GM23338 (cell line): Measurements from ENCODE around the gene SH3BP4. TPM values are rescaled to one million over a fixed set of nuclear protein-coding genes. Genes with fewer than 3 reads are reported as not detected.

Source experiments
- ATAC-seq: fragments of 200-7000 bp; cut with Tn5 transposase; 3 replicates; pipeline ENCODE4 v1.9.1; 2020
- DNase-seq: peaks from one replicate; pipeline ENCODE4 v3.0.0-alpha.2; 2015; ENCODE audit warnings: low spot score
- H2AFZ ChIP-seq: fragments of 200-600 bp; sonication (generic); 2 replicates; pipeline ENCODE4 v1.8.0; 2016; ENCODE audit warnings: antibody characterized with exemption, mild to moderate bottlenecking, moderate library complexity
- H3F3A ChIP-seq: fragments of 200-600 bp; sonication (generic); replicated peaks from 2 replicates; pipeline ENCODE4 v1.8.0; 2017; ENCODE audit warnings: antibody characterized with exemption, mixed run types, low read depth
- H3K27ac ChIP-seq: fragments of 200-600 bp; sonication (generic); 2 replicates; pipeline ENCODE4 v1.6.1; 2016; ENCODE audit warnings: low read depth
- H3K27me3 ChIP-seq: fragments of 200-600 bp; sonication (generic); 2 replicates; pipeline ENCODE4 v1.8.0; 2016; ENCODE audit warnings: mild to moderate bottlenecking, mixed run types, moderate library complexity; ENCODE audit not compliant: insufficient read depth
- H3K36me3 ChIP-seq: fragments of 200-600 bp; sonication (generic); 2 replicates; pipeline ENCODE4 v1.8.0; 2016; ENCODE audit warnings: mild to moderate bottlenecking; ENCODE audit not compliant: insufficient read depth
- H3K4me1 ChIP-seq: fragments of 200-600 bp; sonication (generic); 2 replicates; pipeline ENCODE4 v1.8.0; 2016; ENCODE audit warnings: mild to moderate bottlenecking, moderate library complexity; ENCODE audit not compliant: insufficient read depth
- H3K4me2 ChIP-seq: fragments of 200-600 bp; sonication (generic); 2 replicates; pipeline ENCODE4 v1.7.1; 2017; ENCODE audit warnings: mixed run types
- H3K4me3 ChIP-seq: fragments of 200-600 bp; sonication (generic); 2 replicates; pipeline ENCODE4 v1.6.1; 2016; ENCODE audit warnings: mixed run types
- H3K79me2 ChIP-seq: fragments of 200-600 bp; sonication (generic); replicated peaks from 2 replicates; pipeline ENCODE4 v1.8.0; 2017; ENCODE audit warnings: mild to moderate bottlenecking; ENCODE audit not compliant: insufficient read depth
- H3K9me2 ChIP-seq: fragments of 200-600 bp; sonication (generic); 2 replicates; pipeline ENCODE4 v1.8.0; 2017; ENCODE audit not compliant: insufficient read depth
- H4K20me1 ChIP-seq: fragments of 200-600 bp; sonication (generic); replicated peaks from 2 replicates; pipeline ENCODE4 v1.8.0; 2017; ENCODE audit warnings: mild to moderate bottlenecking; ENCODE audit not compliant: insufficient read depth
- H3K27ac Mint-ChIP-seq: 2 replicates; pipeline ENCODE4 v1.8.0; 2020; ENCODE audit warnings: inconsistent platforms, mild to moderate bottlenecking, moderate library complexity, mixed read lengths
- H3K27me3 Mint-ChIP-seq: 3 replicates; pipeline ENCODE4 v1.8.0; 2022; ENCODE audit warnings: low read depth, mild to moderate bottlenecking, moderate library complexity, mixed read lengths, inconsistent platforms; ENCODE audit not compliant: insufficient read depth, poor library complexity
- H3K36me3 Mint-ChIP-seq: 3 replicates; pipeline ENCODE4 v1.8.0; 2021; ENCODE audit warnings: low read depth, mild to moderate bottlenecking, inconsistent platforms, moderate library complexity, mixed read lengths
- H3K4me1 Mint-ChIP-seq: 3 replicates; pipeline ENCODE4 v1.8.0; 2020; ENCODE audit warnings: mild to moderate bottlenecking, inconsistent platforms, mixed read lengths
- H3K4me3 Mint-ChIP-seq: 3 replicates; pipeline ENCODE4 v1.8.0; 2021; ENCODE audit warnings: moderate library complexity, mild to moderate bottlenecking, inconsistent platforms, mixed read lengths
- H3K9me3 Mint-ChIP-seq: 3 replicates; pipeline ENCODE4 v1.8.0; 2020; ENCODE audit warnings: moderate library complexity, mild to moderate bottlenecking, inconsistent platforms, mixed read lengths
- CREB1 ChIP-seq: fragments of 250-450 bp; sonication (Bioruptor Pico); IDR thresholded peaks from 2 replicates; pipeline ENCODE4 v1.5.0; 2020; ENCODE audit warnings: low read depth, mild to moderate bottlenecking, moderate library complexity
- EZH2 ChIP-seq: fragments of 200-600 bp; sonication (generic); IDR thresholded peaks from one replicate; pipeline ENCODE4 v1.8.0; 2017; ENCODE audit warnings: antibody characterized with exemption, mild to moderate bottlenecking, low read depth; ENCODE audit not compliant: unreplicated experiment
- EZH2phosphoT487 ChIP-seq: fragments of 200-600 bp; sonication (generic); IDR thresholded peaks from one replicate; pipeline ENCODE4 v1.8.1; 2018; ENCODE audit warnings: antibody characterized with exemption; ENCODE audit not compliant: unreplicated experiment
- NANOG ChIP-seq: IDR thresholded peaks from 2 replicates; pipeline ENCODE4 v1.6.1; 2016; ENCODE audit warnings: antibody characterized with exemption, borderline replicate concordance
- STAT1 ChIP-seq: IDR thresholded peaks from one replicate; pipeline ENCODE4 v1.6.1; 2016; ENCODE audit warnings: antibody characterized with exemption; ENCODE audit not compliant: unreplicated experiment
- polyA plus RNA-seq: library from polyadenylated mRNA; unstranded; fragments of >200 nt; fragmentation: Nextera tagmentation; extraction: Ambion mirVana; gene quantifications from 2 replicates; pipeline ENCODE4 v1.2.1, GENCODE V29; 2016
- total RNA-seq: library from RNA; depleted of rRNA; stranded (reverse); fragments of >200 nt; shearing (Covaris generic); gene quantifications from 2 replicates; pipeline ENCODE4 v1.2.3, GENCODE V29; 2014
- TF ChIP-seq, protein P1 (sequence below), 2 experiments: fragments of 200-600 bp in 1 of 2; sonication (generic) in 1 of 2; conservative IDR thresholded peaks; 2 replicates each; pipeline versions ENCODE4 v1.5.1 to v1.6.1; 2016 to 2017; ENCODE audit warnings: antibody characterized with exemption in 2 of 2, low read depth in 2 of 2, mild to moderate bottlenecking in 2 of 2, moderate library complexity in 1 of 2
- TF ChIP-seq, protein P2 (sequence below): fragments of 250-450 bp; sonication (Bioruptor Pico); IDR thresholded peaks from 2 replicates; pipeline ENCODE4 v1.5.0; 2020; ENCODE audit warnings: mild to moderate bottlenecking, moderate library complexity

Gene SH3BP4
- total and polyA plus RNA-seq, 2 experiments from 2014 or later = 15.6 to 50.9 TPM

DNA sequence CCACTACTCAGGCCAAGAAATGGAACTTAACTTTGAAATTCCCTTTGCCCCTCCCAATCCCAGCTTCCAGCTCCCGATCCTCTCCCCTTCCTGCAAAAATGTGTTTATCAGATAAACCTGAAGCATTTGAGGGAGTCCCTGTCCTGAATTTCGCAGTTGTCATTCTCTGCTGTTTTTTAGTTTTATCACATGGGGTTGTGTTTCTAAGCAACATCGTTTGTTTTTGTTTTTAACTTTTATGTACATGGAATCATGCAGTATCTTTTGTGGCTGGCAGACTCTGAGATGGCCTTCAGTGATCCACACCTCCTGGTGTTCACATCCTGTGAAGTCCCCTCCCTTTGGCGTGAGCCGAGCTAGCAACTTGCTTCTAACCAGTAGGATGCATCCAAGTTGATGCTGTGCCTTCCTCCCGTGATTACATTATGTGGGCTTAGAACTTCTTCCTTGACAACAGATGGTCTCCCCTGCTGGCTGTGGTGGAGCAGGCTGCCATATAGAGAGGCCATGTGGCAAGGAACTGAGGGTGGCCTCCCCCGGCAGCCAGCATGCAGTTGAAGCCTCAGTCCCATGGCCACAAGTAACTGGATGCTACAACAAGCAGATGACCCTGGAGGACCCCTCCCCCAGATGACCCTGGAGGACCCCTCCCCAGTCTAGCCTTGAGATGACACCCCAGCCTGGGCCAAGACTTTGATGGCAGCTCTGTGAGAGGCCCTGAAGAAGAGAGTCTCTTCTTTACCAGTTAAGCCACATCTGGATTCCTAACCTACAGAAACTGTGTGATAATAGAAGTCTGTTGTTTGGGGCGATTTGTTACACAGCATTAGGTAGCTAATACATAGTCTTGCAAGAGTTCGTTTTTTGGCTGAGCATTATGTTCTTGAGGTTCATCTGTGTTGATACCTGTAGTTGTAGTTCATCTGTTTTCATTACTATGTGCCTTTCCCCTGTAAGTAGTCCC lies 27.7 kb downstream of the SH3BP4 start:
- no peak overlapping the region for H3K4me3 ChIP-seq
- no peak overlapping the region for H3K4me3 Mint-ChIP-seq
- no peak overlapping the region for H3K4me2 ChIP-seq
- DNase-seq = no peak
- H3K4me1 Mint-ChIP-seq = peaks cover 60% of the 10 kb centered on the region
- no peak for TF ChIP-seq EZH2phosphoT487
- TF ChIP-seq, protein P1, sequence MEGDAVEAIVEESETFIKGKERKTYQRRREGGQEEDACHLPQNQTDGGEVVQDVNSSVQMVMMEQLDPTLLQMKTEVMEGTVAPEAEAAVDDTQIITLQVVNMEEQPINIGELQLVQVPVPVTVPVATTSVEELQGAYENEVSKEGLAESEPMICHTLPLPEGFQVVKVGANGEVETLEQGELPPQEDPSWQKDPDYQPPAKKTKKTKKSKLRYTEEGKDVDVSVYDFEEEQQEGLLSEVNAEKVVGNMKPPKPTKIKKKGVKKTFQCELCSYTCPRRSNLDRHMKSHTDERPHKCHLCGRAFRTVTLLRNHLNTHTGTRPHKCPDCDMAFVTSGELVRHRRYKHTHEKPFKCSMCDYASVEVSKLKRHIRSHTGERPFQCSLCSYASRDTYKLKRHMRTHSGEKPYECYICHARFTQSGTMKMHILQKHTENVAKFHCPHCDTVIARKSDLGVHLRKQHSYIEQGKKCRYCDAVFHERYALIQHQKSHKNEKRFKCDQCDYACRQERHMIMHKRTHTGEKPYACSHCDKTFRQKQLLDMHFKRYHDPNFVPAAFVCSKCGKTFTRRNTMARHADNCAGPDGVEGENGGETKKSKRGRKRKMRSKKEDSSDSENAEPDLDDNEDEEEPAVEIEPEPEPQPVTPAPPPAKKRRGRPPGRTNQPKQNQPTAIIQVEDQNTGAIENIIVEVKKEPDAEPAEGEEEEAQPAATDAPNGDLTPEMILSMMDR (conservative IDR thresholded peaks at IDR 0.05; ENCODE audit: low read depth in 2 of 2) = no peak
- H3K9me2 ChIP-seq = no peaks in the 10 kb centered on the region
- 0 out of 2 replicates have a peak, but pooled peaks cover 3% of the 10 kb centered on the region for H3K36me3 ChIP-seq
- H3K4me1 ChIP-seq = peaks cover 42% of the 10 kb centered on the region
- peaks cover 22% of the 10 kb centered on the region for H3K36me3 Mint-ChIP-seq
- peaks cover 7% of the 10 kb centered on the region; the same call in 1 of the 2 replicates for H3F3A ChIP-seq
- H3K27ac ChIP-seq = peak overlapping the region; percentile 95; the same call in 1 of the 2 replicates
- ATAC-seq = no peak
- peaks cover 93% of the 10 kb centered on the region for H3K79me2 ChIP-seq
- no peaks in the 10 kb centered on the region for H3K27me3 ChIP-seq
- peaks cover 18% of the 10 kb centered on the region for H3K27me3 Mint-ChIP-seq
- H2AFZ ChIP-seq = no peak overlapping the region
- peaks cover 10% of the 10 kb centered on the region; the same call in 2 of the 3 replicates for H3K9me3 Mint-ChIP-seq
- peaks cover 10% of the 10 kb centered on the region for H4K20me1 ChIP-seq
- H3K27ac Mint-ChIP-seq = no peak overlapping the region; the same call in 1 of the 2 replicates

DNA sequence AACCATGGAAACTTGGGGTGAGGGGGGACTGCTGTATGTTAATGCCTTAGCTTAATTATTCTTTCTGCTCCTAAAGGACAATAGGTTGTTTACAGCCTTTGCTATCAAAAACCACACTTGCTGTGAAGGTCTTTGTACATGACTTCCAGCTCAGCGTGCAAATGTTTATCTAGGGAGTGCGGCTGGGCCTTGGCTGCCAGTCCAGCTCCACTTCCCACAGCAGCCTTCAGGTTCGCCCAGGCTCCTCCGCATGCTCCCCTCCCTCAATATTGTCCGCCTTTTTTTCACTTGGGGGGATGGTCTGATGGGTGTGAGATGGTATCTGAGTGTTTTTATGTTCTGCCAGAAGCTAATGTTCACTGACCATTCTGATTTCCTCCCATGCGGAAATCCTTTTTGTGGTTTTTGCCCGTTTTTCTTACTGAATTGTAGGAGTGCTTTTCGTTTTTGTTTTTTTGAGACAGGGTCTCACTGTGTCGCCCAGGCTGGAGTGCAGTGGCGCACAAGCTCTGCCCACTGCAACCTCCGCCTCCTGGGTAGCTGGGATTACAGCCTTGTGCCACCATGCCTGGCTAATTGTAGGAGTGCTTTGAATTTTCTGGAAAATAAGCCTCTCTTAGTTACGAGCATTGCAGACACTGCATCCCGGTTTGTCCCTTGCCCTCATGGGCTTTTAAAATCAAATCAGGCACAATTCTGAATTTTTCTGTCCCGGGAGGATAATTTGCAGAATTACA lies 28.8 kb downstream of the SH3BP4 start:
- Histone ChIP-seq H2AFZ (no peak overlapping the region), H3K9me2 (no peaks in the 10 kb centered on the region), H3F3A (peaks cover 5% of the 10 kb centered on the region; the same call in 1 of the 2 replicates), H3K27ac (peak overlapping the region; percentile 95), H3K27me3 (no peaks in the 10 kb centered on the region), H3K4me3 (no peak overlapping the region), H3K79me2 (peaks cover 93% of the 10 kb centered on the region), H3K4me2 (peak overlapping the region; percentile 43), H3K4me1 (peaks cover 40% of the 10 kb centered on the region), H4K20me1 (peaks cover 6% of the 10 kb centered on the region), H3K36me3 (0 out of 2 replicates have a peak, but pooled peaks cover 3% of the 10 kb centered on the region)
- Mint-ChIP-seq H3K4me3 (no peak overlapping the region), H3K27ac (peak overlapping the region; percentile 91), H3K4me1 (peaks cover 52% of the 10 kb centered on the region), H3K27me3 (peaks cover 18% of the 10 kb centered on the region), H3K9me3 (peaks cover 10% of the 10 kb centered on the region; the same call in 2 of the 3 replicates), H3K36me3 (peaks cover 22% of the 10 kb centered on the region)
- ATAC-seq (no peak), DNase-seq (no peak)
- no peak for TF ChIP-seq CREB1 (CRISPR knock-in tag)
- TF ChIP-seq STAT1 = no peak
- TF ChIP-seq, protein P1 (conservative IDR thresholded peaks at IDR 0.05; ENCODE audit: low read depth in 2 of 2) = no peak
- TF ChIP-seq NANOG = no peak
- no peak for TF ChIP-seq EZH2
- no peak for TF ChIP-seq EZH2phosphoT487
- TF ChIP-seq, protein P2, sequence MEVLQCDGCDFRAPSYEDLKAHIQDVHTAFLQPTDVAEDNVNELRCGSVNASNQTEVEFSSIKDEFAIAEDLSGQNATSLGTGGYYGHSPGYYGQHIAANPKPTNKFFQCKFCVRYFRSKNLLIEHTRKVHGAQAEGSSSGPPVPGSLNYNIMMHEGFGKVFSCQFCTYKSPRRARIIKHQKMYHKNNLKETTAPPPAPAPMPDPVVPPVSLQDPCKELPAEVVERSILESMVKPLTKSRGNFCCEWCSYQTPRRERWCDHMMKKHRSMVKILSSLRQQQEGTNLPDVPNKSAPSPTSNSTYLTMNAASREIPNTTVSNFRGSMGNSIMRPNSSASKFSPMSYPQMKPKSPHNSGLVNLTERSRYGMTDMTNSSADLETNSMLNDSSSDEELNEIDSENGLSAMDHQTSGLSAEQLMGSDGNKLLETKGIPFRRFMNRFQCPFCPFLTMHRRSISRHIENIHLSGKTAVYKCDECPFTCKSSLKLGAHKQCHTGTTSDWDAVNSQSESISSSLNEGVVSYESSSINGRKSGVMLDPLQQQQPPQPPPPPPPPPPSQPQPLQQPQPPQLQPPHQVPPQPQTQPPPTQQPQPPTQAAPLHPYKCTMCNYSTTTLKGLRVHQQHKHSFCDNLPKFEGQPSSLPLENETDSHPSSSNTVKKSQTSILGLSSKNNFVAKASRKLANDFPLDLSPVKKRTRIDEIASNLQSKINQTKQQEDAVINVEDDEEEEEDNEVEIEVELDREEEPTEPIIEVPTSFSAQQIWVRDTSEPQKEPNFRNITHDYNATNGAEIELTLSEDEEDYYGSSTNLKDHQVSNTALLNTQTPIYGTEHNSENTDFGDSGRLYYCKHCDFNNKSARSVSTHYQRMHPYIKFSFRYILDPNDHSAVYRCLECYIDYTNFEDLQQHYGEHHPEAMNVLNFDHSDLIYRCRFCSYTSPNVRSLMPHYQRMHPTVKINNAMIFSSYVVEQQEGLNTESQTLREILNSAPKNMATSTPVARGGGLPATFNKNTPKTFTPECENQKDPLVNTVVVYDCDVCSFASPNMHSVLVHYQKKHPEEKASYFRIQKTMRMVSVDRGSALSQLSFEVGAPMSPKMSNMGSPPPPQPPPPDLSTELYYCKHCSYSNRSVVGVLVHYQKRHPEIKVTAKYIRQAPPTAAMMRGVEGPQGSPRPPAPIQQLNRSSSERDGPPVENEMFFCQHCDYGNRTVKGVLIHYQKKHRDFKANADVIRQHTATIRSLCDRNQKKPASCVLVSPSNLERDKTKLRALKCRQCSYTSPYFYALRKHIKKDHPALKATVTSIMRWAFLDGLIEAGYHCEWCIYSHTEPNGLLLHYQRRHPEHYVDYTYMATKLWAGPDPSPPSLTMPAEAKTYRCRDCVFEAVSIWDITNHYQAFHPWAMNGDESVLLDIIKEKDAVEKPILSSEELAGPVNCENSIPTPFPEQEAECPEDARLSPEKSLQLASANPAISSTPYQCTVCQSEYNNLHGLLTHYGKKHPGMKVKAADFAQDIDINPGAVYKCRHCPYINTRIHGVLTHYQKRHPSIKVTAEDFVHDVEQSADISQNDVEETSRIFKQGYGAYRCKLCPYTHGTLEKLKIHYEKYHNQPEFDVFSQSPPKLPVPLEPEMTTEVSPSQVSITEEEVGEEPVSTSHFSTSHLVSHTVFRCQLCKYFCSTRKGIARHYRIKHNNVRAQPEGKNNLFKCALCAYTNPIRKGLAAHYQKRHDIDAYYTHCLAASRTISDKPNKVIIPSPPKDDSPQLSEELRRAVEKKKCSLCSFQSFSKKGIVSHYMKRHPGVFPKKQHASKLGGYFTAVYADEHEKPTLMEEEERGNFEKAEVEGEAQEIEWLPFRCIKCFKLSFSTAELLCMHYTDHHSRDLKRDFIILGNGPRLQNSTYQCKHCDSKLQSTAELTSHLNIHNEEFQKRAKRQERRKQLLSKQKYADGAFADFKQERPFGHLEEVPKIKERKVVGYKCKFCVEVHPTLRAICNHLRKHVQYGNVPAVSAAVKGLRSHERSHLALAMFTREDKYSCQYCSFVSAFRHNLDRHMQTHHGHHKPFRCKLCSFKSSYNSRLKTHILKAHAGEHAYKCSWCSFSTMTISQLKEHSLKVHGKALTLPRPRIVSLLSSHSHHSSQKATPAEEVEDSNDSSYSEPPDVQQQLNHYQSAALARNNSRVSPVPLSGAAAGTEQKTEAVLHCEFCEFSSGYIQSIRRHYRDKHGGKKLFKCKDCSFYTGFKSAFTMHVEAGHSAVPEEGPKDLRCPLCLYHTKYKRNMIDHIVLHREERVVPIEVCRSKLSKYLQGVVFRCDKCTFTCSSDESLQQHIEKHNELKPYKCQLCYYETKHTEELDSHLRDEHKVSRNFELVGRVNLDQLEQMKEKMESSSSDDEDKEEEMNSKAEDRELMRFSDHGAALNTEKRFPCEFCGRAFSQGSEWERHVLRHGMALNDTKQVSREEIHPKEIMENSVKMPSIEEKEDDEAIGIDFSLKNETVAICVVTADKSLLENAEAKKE (CRISPR knock-in tag) = no peak
